H9 (cell line): ENCODE results near the gene PDE3A. TPM values are rescaled to one million over a fixed set of nuclear protein-coding genes. Genes with fewer than 3 reads are reported as not detected.

Source experiments
- DNase-seq: peaks from one replicate; pipeline ENCODE4 v3.0.0-alpha.2; 2017
- H2AFZ ChIP-seq: one replicate; pipeline ENCODE4 v1.6.1; 2013; ENCODE audit warnings: mild to moderate bottlenecking, low read length, control low read depth, moderate library complexity
- H2AK5ac ChIP-seq: 2 replicates; pipeline ENCODE4 v1.6.1; 2013; ENCODE audit warnings: low read length, control low read depth, mixed read lengths; ENCODE audit not compliant: insufficient read length
- H2BK120ac ChIP-seq: one replicate; pipeline ENCODE4 v1.6.1; 2013; ENCODE audit warnings: low read depth, mild to moderate bottlenecking, low read length, control low read depth, inconsistent platforms; ENCODE audit not compliant: poor library complexity, severe bottlenecking
- H2BK12ac ChIP-seq: 2 replicates; pipeline ENCODE4 v1.6.1; 2013; ENCODE audit warnings: low read length, control low read depth, mixed read lengths, low read depth; ENCODE audit not compliant: insufficient read length
- H2BK15ac ChIP-seq: 2 replicates; pipeline ENCODE4 v1.6.1; 2013; ENCODE audit warnings: low read depth, low read length, control low read depth
- H2BK20ac ChIP-seq: one replicate; pipeline ENCODE4 v1.6.1; 2013; ENCODE audit warnings: low read depth, mild to moderate bottlenecking, low read length, control low read depth, inconsistent platforms; ENCODE audit not compliant: poor library complexity, severe bottlenecking
- H2BK5ac ChIP-seq: 2 replicates; pipeline ENCODE4 v1.6.1; 2013; ENCODE audit warnings: low read length, control low read depth, mixed read lengths; ENCODE audit not compliant: insufficient read length
- H3K14ac ChIP-seq: 2 replicates; pipeline ENCODE4 v1.6.1; 2013; ENCODE audit warnings: low read length, control low read depth; ENCODE audit not compliant: insufficient read depth
- H3K18ac ChIP-seq: 2 replicates; pipeline ENCODE4 v1.6.1; 2013; ENCODE audit warnings: low read depth, mild to moderate bottlenecking, mixed read lengths, low read length, control low read depth; ENCODE audit not compliant: insufficient read length
- H3K23ac ChIP-seq: 2 replicates; pipeline ENCODE4 v1.6.1; 2013; ENCODE audit warnings: low read length, control low read depth, mixed read lengths, low read depth; ENCODE audit not compliant: insufficient read length
- H3K23me2 ChIP-seq: 2 replicates; pipeline ENCODE4 v1.6.1; 2013; ENCODE audit warnings: low read depth, mild to moderate bottlenecking, mixed read lengths, low read length, control low read depth; ENCODE audit not compliant: insufficient read length, poor library complexity, severe bottlenecking
- H3K27ac ChIP-seq: 2 replicates; pipeline ENCODE4 v1.5.1; 2013; ENCODE audit warnings: low read length, control low read depth, mixed read lengths, low read depth; ENCODE audit not compliant: insufficient read length
- H3K27me3 ChIP-seq: 2 replicates; pipeline ENCODE4 v1.6.1; 2013; ENCODE audit warnings: low read length, control low read depth, inconsistent platforms; ENCODE audit not compliant: insufficient read depth
- H3K4ac ChIP-seq: 2 replicates; pipeline ENCODE4 v1.6.1; 2013; ENCODE audit warnings: low read depth, mild to moderate bottlenecking, control low read depth, inconsistent platforms, low read length, moderate library complexity
- H3K4me1 ChIP-seq: 2 replicates; pipeline ENCODE4 v1.6.1; 2013; ENCODE audit warnings: low read length, control low read depth, inconsistent platforms; ENCODE audit not compliant: insufficient read depth
- H3K4me2 ChIP-seq: 2 replicates; pipeline ENCODE4 v1.6.1; 2013; ENCODE audit warnings: low read length, control low read depth, mixed read lengths; ENCODE audit not compliant: insufficient read length, insufficient read depth
- H3K56ac ChIP-seq: 2 replicates; pipeline ENCODE4 v1.6.1; 2013; ENCODE audit warnings: low read depth, mild to moderate bottlenecking, mixed read lengths, low read length, control low read depth; ENCODE audit not compliant: insufficient read length
- H3K79me1 ChIP-seq: 2 replicates; pipeline ENCODE4 v1.6.1; 2013; ENCODE audit warnings: low read depth, mild to moderate bottlenecking, moderate library complexity, low read length, control low read depth, inconsistent platforms; ENCODE audit not compliant: insufficient read depth, poor library complexity, severe bottlenecking
- H3K79me2 ChIP-seq: 2 replicates; pipeline ENCODE4 v1.6.1; 2013; ENCODE audit warnings: low read length, control low read depth, inconsistent platforms; ENCODE audit not compliant: insufficient read depth
- H3K9ac ChIP-seq: 2 replicates; pipeline ENCODE4 v1.6.1; 2013; ENCODE audit warnings: low read length, control low read depth, mixed read lengths; ENCODE audit not compliant: insufficient read length; ENCODE audit errors: extremely low read depth
- H3K9me3 ChIP-seq: one replicate; pipeline ENCODE4 v1.6.1; 2013; ENCODE audit warnings: low read depth, low read length, inconsistent platforms; ENCODE audit not compliant: control insufficient read depth
- H3T11ph ChIP-seq: one replicate; pipeline ENCODE4 v1.6.1; 2013; ENCODE audit warnings: mild to moderate bottlenecking, low read length, control low read depth, inconsistent platforms
- H4K20me1 ChIP-seq: one replicate; pipeline ENCODE4 v1.6.1; 2013; ENCODE audit not compliant: control insufficient read depth, insufficient read length, insufficient read depth
- H4K5ac ChIP-seq: 2 replicates; pipeline ENCODE4 v1.6.1; 2013; ENCODE audit warnings: low read depth, mild to moderate bottlenecking, mixed read lengths, low read length, control low read depth; ENCODE audit not compliant: insufficient read length
- H4K8ac ChIP-seq: replicated peaks from 2 replicates; pipeline ENCODE4 v1.6.1; 2013; ENCODE audit warnings: low read length, control low read depth, mixed read lengths, low read depth; ENCODE audit not compliant: insufficient read length
- H4K91ac ChIP-seq: 2 replicates; pipeline ENCODE4 v1.6.1; 2013; ENCODE audit warnings: low read depth, mild to moderate bottlenecking, moderate library complexity, mixed read lengths, low read length, control low read depth; ENCODE audit not compliant: insufficient read length
- H3K27ac Mint-ChIP-seq, 3 experiments: 2 replicates in 2 of 3; 3 replicates in 1 of 3; pipeline ENCODE4 v1.8.0; 2020 to 2021; ENCODE audit warnings: mixed read lengths in 3 of 3, mild to moderate bottlenecking in 1 of 3, moderate library complexity in 1 of 3
- H3K27me3 Mint-ChIP-seq: 2 replicates; pipeline ENCODE4 v1.8.0; 2021; ENCODE audit warnings: low read depth, mild to moderate bottlenecking, moderate library complexity, mixed read lengths
- H3K36me3 Mint-ChIP-seq, 3 experiments: 2 replicates in 2 of 3; 3 replicates in 1 of 3; pipeline ENCODE4 v1.8.0; 2020 to 2021; ENCODE audit warnings: low read depth in 3 of 3, mixed read lengths in 3 of 3; ENCODE audit not compliant: insufficient read depth in 1 of 3
- H3K4me1 Mint-ChIP-seq, 2 experiments: 2 replicates each; pipeline ENCODE4 v1.8.0; 2020; ENCODE audit warnings: mixed read lengths in 2 of 2
- H3K4me3 Mint-ChIP-seq, 2 experiments: 2 replicates in 1 of 2; 3 replicates in 1 of 2; pipeline ENCODE4 v1.8.0; 2020 to 2021; ENCODE audit warnings: mild to moderate bottlenecking in 2 of 2, mixed read lengths in 2 of 2, moderate library complexity in 1 of 2
- H3K9me3 Mint-ChIP-seq, 2 experiments: 2 replicates in 1 of 2; 3 replicates in 1 of 2; pipeline ENCODE4 v1.8.0; 2020; ENCODE audit warnings: mild to moderate bottlenecking in 2 of 2, mixed read lengths in 2 of 2, moderate library complexity in 1 of 2
- CTCF ChIP-seq: fragments of 200-600 bp; sonication (generic); conservative IDR thresholded peaks from 3 replicates; pipeline ENCODE4 v1.8.0; 2021; ENCODE audit warnings: antibody characterized with exemption, mild to moderate bottlenecking
- WGBS: extraction: QIAGEN DNeasy Blood & Tissue Kit; methylation state at CpG from one replicate; pipeline ENCODE4 v1.1.7; 2013; ENCODE audit warnings: missing lambda C conversion rate, low lambda C conversion rate, mixed read lengths; ENCODE audit not compliant: insufficient read length; ENCODE audit errors: extremely low coverage; 5-methylcytosine and 5-hydroxymethylcytosine counted together
- total RNA-seq: library from RNA; stranded (reverse); gene quantifications from 2 replicates; pipeline ENCODE4 v1.2.1, GENCODE V29; 2021

PDE3A gene
- total RNA-seq, 1 experiment from 2014 or later: 3.0 TPM

- no peaks in the 10 kb centered on the region for H3K9me3 ChIP-seq
- H3K4me1 Mint-ChIP-seq: no peaks in the 10 kb centered on the region; a peak in 1 of 4 replicates
- H3K79me1 ChIP-seq: no peaks in the 10 kb centered on the region
- H2AFZ ChIP-seq: no peak overlapping the region
- no peak overlapping the region for H3K27ac Mint-ChIP-seq
- H2BK120ac ChIP-seq: no peak overlapping the region
- no peak overlapping the region for H2BK20ac ChIP-seq
- no peak overlapping the region for H2AK5ac ChIP-seq
- H3K4me1 ChIP-seq: no peaks in the 10 kb centered on the region
- H3K56ac ChIP-seq: no peak overlapping the region
- H3K9me3 Mint-ChIP-seq: peaks cover 10 to 11% of the 10 kb centered on the region in 2 experiments; a peak in 3 of 5 replicates
- TF ChIP-seq CTCF: no peak
- peaks cover 5 to 15% (median 8%) of the 10 kb centered on the region in 3 experiments for H3K36me3 Mint-ChIP-seq
- H4K91ac ChIP-seq: no peak overlapping the region
- H3K4me2 ChIP-seq: no peak overlapping the region
- no peak overlapping the region for H4K5ac ChIP-seq
- no peaks in the 10 kb centered on the region for H3K79me2 ChIP-seq
- no peak overlapping the region for H3T11ph ChIP-seq
- H3K14ac ChIP-seq: no peak overlapping the region
- no peaks in the 10 kb centered on the region for H4K20me1 ChIP-seq
- no peak overlapping the region for H3K27ac ChIP-seq
- H3K9ac ChIP-seq: no peak overlapping the region
- no CpG with 5 or more reads among the region's 2 CpGs for WGBS
- no peaks in the 10 kb centered on the region for H3K27me3 ChIP-seq
- no peak overlapping the region for H3K23ac ChIP-seq
- H4K8ac ChIP-seq: no peak overlapping the region
- H3K27me3 Mint-ChIP-seq: no peaks in the 10 kb centered on the region; the same call in 1 of the 2 replicates
- H3K18ac ChIP-seq: no peak overlapping the region
- no peak overlapping the region for H3K4me3 Mint-ChIP-seq
- H2BK5ac ChIP-seq: no peak overlapping the region
- no peaks in the 10 kb centered on the region for H3K23me2 ChIP-seq
- no peak overlapping the region for H3K4ac ChIP-seq
- no peak overlapping the region for H2BK12ac ChIP-seq
- H2BK15ac ChIP-seq: no peak overlapping the region
- no peak for DNase-seq
These were observed 179.7 kb downstream of the PDE3A start for GRCh38 chr12:20547816-20548575.
